ENCODE data around the gene KCNJ9.

DNA sequence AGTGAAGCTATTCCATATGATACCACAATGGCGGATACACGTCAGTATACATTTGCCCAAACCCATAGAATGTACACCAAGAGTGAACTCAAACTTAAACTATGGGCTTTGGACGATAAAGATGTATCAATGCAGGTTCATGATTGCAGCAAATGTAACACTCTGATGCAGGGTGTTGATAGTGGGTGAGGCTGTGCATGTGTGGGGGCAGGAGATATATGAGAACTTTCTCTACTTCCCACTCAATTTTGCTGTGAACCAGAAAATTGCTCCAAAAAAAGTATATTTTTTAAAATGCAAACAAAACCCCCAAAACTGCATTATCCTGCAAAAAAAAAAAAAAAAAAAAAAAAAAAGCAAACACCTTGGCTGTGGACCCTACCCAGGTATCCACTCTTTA is 37.6 kb downstream of the KCNJ9 start:
- TF ChIP-seq, protein P1, sequence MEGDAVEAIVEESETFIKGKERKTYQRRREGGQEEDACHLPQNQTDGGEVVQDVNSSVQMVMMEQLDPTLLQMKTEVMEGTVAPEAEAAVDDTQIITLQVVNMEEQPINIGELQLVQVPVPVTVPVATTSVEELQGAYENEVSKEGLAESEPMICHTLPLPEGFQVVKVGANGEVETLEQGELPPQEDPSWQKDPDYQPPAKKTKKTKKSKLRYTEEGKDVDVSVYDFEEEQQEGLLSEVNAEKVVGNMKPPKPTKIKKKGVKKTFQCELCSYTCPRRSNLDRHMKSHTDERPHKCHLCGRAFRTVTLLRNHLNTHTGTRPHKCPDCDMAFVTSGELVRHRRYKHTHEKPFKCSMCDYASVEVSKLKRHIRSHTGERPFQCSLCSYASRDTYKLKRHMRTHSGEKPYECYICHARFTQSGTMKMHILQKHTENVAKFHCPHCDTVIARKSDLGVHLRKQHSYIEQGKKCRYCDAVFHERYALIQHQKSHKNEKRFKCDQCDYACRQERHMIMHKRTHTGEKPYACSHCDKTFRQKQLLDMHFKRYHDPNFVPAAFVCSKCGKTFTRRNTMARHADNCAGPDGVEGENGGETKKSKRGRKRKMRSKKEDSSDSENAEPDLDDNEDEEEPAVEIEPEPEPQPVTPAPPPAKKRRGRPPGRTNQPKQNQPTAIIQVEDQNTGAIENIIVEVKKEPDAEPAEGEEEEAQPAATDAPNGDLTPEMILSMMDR (IDR thresholded peaks at IDR 0.05; ENCODE audit: insufficient read depth, low read depth, low read length), result no peak
- TF ChIP-seq EZH2 (IDR thresholded peaks at IDR 0.05; ENCODE audit: insufficient read depth, low read length), result no peak

Data from astrocyte (in vitro differentiated cells and primary cell).